Right hindlimb (tissue), 1 donor: ENCODE results near the gene SENP7.
"Not testable (repeated sequence)": the region's sequence is repeated elsewhere in the genome, so short reads cannot be mapped to it uniquely, and the experiment has no call there.

Experiments used
- DNase-seq: peaks from one replicate; pipeline ENCODE4 v3.0.0-alpha.2; 2018

The SENP7 gene

GRCh38 chr3:101312545-101312944 is 200.5 kb downstream of the SENP7 start:
- no peak for DNase-seq

GRCh38 chr3:101311676-101312075 is 201.3 kb downstream of the SENP7 start:
- DNase-seq, result no peak

- no peak for DNase-seq
These were observed 202.0 kb downstream of the SENP7 start for GRCh38 chr3:101310978-101311375.

GRCh38 chr3:101308147-101308772 is 204.8 kb downstream of the SENP7 start:
- not testable (repeated sequence) for DNase-seq

GRCh38 chr3:101303836-101304235 is 209.2 kb downstream of the SENP7 start:
- DNase-seq, result no peak

GRCh38 chr3:101303089-101303731 is 209.8 kb downstream of the SENP7 start:
- no peak for DNase-seq

GRCh38 chr3:101300073-101300472 is 212.9 kb downstream of the SENP7 start:
- DNase-seq, result no peak

GRCh38 chr3:101292027-101292426 is 221.0 kb downstream of the SENP7 start:
- no peak for DNase-seq

- DNase-seq, result no peak
These were observed 224.7 kb downstream of the SENP7 start for GRCh38 chr3:101288294-101288693.

- DNase-seq, result no peak
These were observed 228.3 kb downstream of the SENP7 start for GRCh38 chr3:101284757-101285156.

- peak; percentile 52 for DNase-seq
These were observed 231.4 kb downstream of the SENP7 start for GRCh38 chr3:101281521-101282030.

GRCh38 chr3:101279765-101280385 is 233.1 kb downstream of the SENP7 start:
- DNase-seq, result no peak

- DNase-seq, result no peak
These were observed 233.8 kb downstream of the SENP7 start for GRCh38 chr3:101279162-101279561.

GRCh38 chr3:101278727-101279126 is 234.3 kb downstream of the SENP7 start:
- no peak for DNase-seq
